Muscle of arm (tissue), 12 donors: ENCODE data around the gene SPNS3. TPM values are rescaled to one million over a fixed set of nuclear protein-coding genes. Genes with fewer than 3 reads are reported as not detected.

ENCODE experiments used
- DNase-seq: peaks from one replicate; pipeline ENCODE4 v3.0.0-alpha.2; 2013
- polyA plus RNA-seq, 12 donors: library from polyadenylated mRNA; unstranded; fragments of 120-200 nt; gene quantifications; one replicate each; pipeline ENCODE4 v1.2.1, GENCODE V29; 2013; ENCODE audit not compliant: insufficient read length in 12 of 12

Gene SPNS3
- polyA plus RNA-seq, 12 donors: 0.12 to 1.7 (median 0.41) TPM; not detected in 2

DNA sequence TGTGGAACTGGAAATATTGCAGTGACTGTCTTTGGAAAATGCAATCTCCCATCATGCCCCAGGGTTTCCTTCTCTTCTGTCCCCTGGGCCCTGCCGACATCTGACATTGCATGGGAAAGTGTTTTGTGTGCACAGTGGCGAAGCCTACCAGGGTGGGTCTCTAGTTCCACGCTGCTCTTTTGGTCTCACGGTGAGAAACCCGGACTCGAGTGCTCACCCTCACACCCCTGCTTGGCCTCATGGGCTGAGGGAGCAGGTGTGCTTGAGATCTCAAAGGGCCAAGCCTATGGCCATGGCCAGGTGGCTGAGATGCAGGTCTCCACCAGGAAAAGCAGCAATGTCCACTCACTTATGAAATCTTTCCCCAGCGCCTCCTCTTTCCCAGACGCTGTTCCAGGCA, 32.0 kb downstream of the SPNS3 start:
- no peak for DNase-seq

DNA sequence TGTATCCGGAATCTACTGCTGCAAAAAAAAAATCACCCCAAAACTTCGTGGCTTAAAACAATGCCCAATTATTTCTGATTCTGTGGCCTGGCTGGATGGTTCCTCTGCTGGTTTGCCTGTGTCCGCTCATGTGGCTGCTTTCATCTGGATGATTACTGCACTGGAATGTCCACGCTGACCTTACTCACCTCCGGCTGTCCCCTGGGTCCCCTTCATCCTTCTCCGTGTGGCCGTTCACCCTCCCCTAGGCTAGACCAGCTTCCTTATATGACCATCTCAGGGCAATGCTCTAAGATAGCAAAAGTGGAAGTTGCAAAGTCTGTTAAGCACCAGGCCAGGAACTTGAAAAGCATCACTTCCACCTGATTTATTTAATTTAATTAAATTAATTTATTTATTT, 33.5 kb downstream of the SPNS3 start:
- DNase-seq: no peak

DNA sequence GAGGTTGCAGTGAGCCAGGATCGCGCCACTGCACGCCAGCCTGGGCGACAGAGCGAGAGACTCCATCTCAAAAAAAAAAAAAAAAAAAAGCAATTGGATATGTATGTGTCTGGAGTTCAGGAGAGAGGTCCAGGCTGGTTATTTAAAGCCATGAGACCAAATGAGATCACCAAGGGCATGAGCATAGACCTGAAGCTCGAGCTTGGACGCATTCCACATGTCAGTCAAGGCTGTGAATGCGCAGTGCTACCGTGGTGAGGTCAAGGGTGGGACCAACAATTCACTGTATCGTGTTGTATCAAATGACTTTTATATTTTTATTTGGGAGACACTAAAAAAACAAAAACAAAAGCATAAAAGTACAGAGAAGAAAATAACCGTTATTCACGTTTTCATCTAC, 35.8 kb downstream of the SPNS3 start:
- no peak for DNase-seq

DNA sequence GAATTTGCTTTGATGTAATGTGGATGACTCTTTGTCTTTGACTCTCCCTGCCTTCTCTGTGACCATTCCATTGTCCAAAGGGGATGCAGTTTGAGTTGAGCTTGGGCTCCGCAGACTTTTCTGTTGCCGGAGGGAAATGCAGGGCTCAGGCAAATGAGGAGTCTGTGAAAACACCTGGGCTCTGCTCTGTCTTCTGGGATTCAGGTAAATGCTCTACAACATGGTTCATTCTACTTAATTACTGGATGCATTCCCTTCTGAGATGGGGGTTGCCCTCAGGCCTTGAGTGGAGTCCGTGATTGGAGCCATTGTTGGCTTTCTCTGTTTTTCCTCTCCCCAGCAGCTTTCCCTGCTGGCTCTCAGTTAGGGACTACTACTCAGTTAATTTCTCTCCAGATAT, 38.5 kb downstream of the SPNS3 start:
- no peak for DNase-seq

DNA sequence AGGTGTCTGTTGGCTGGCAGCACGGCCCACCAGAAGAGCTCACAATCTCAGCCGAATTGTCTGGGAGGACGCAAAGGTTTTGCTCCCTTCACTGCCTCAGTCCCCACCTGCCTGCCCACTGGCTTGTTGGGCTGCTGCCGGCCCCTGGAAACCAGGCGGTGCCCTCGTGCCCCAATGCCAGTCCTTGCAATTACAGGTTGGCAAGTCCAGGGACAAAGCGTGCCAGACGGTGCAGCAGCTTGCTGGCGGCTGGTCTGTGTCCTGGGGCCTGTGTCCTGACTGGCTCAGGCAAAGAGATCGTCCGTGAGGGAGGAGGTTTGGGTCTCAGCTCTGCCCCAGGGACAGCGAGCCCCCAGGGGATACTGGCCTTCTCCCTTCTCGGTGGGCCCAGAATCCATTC, 40.4 kb downstream of the SPNS3 start:
- no peak for DNase-seq

DNA sequence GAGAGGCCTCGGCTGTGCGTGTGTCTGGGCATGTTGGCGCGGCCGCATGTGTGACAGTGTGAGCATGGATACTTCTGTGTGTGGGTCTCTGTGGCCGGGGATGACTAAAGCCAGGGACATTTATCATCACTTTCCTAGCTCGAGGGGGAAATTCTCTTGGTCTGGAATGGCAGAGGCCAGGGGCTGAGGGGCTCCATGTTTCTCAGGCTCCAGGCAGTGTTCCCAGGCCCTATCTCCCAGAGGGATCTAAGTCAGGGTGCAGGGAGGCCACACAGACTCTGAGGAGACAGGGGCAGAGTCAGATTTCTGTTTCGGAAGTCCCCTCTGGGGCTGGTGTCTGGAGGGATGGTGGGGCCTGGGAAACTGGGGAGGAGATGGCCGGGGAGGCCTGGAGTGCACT, 41.3 kb downstream of the SPNS3 start:
- no peak for DNase-seq

DNA sequence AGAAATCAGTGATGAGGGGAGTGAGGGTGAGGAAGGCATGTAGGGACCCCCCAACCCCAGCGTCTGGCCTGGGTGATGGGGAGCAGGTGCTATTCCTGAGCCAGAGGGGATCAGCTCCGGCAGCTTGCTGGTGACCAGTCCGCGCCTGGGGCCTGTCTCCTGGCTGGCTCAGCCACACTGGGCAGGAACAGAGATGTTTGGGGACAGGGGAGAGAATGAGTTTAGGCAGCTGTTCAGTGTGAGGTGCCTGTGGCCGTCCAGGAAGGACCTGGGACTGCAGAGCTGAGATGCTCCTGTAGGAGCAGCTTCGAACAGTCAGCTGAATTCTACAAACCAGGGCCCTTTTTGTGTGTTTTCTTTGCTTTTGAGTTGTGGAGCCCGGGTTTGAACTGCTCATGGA, 41.7 kb downstream of the SPNS3 start:
- DNase-seq: no peak

DNA sequence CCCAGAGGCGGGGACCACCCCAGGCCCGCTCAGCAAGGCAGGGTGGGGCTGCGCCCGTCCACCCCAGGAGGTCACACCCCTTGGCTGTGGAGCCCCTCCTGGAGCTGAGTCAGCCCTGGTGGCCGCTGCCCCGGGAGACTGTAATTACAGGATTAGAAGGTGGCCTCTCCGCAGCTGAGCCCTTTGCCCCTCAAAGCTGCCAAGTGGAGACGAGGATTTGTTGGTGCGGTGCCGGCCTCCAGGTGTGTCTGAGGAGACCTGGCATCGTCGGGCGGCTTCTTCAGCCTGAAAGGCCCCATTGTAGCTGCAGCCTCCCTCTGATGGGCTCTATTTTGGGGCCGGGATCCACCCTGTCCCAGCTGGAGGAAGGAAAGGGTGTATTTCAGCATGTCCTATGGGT, 42.3 kb downstream of the SPNS3 start:
- DNase-seq: no peak

DNA sequence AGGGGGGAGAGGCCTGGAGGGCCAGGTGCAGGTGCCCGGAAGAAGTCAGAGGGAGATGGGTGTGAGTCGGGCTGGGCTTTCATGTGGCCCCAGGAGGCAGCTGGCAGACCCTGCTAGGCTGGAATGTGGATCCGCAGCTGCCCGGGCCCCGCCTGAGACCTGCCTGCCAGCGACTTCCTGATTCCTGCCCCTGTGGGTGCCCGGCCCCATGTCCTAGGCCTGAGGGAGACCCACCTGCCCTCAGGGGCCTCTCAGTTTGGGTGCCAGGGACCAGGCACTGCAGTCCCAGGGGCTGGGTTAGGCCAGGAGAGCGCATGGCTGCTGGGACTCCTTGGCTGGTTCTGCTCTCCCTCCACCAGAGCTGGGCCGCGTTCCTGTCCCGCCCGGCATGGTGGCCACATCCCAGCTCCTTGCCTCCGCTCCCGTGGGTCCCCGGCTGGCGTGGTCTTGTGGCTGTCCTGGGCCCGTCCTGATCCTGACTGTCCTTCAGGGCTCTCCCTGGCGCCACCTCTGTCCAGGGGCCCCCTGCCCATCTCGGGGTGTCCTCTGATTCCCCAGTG, 42.9 kb downstream of the SPNS3 start:
- DNase-seq: no peak

DNA sequence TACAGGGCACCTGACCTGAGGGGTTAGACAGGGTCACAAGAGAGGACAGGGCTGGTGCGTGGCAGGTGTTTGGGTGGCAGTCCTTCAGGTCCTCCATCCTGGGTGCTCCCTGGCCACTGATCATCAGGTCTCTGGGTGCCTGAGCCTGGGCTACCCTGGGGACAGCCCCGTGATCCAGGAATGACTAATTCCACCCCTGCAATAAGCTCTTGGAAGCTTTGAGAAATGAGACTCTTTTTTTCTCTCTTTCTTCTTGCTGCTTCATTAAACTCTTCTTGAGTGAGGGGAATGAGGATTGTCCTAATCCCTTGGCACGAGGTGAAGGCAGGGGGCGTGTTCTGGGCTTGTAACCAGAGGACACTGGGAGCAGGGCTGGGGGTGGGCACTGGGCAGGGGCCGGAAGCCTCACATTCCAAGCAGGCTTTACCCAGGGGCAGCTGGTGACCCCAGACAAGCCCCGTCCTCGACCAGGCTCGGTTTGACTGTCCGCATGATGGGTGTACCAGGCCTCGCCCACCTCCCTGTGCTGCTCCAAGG, 43.6 kb downstream of the SPNS3 start:
- no peak for DNase-seq

DNA sequence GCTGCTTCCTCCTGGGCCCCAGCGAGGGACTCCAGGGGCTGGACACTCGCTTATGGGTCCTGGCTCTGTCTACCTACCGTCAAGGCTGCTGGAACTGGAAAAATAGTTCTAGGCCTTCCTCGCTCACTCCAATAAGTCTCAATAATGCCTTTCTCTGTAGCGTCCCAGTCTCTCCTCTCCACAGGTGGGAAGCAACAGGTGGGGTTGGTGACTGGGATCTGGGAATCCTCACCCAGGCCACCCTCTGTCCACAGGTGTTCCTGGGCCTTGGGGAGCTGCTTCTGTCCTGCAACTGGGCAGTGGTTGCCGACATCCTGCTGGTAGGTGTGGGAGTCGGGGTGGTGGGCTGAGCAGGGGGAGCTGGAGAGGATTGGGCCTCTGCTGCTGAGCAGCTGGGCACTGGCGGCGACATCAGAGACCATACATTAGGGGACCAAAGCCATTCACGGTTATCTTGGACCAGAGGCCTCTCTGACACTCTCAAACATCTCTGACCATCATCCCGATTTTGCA, 44.6 kb downstream of the SPNS3 start:
- no peak for DNase-seq

DNA sequence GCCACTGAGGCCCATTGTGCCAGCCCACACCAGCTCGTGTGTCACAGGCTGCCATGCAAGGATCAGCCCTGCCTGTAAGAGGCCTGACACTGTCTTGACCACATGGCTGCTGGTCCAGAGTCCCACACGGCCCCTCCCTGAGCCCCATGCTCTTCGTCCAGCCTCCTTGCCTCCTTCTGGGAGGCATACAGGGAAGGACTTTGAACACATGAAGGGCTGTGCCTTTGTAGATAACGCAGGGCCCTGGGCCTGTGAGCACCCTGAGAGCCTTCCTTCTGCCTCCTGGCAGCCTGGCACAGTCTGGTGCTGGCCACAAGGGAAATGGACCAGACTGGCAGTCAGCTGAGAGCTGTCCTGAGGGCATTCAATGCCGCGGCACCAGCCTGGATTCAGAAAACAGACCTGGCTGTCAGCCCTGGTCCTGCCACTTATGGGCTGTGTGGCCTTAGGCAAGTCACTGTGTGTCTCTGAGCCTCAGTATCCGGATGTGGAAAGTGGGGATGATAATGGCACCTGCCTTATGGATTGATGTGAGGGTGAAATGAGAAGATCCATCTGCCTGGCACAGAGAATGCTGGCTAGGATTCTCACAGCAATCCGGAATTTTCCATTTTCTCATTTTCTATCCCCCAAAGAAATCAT, 45.7 kb downstream of the SPNS3 start:
- no peak for DNase-seq

DNA sequence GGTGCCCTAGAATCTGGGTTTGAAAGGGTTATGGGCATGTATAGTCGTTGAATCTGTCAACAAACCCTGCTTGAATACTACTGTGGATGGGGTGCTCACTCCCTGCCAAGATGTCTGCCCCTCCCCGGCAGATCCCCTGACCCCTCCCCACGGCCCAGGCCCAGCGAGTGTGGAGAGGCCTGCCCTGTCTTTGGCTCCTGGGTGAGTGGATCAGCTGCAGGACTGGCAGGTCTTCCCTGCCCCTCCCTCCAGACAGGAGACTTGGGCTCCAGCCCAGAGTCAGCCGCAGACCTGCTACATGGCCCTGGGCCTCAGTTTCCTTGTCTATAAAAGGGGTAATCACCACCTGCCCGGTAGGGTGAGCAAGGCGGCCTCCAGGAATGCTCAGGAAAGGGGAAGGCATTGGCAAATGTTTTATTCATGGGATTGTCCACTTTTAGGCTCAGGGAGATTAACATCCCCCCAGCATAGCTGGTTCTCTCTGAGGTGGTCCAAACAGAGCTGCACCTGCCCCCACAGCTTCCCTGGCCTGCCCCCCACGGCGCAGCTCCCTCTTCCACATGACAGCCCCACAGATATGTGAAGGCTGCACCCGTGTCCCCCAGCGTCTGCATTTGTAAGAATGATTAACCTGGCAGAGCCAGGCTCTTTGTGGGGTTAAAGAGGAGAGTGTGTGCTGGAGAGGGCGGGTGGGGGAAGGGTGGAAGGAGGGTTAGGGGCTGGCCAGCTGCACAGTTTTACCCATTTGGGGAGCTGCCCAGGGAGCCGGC, 46.4 kb downstream of the SPNS3 start:
- DNase-seq: no peak

DNA sequence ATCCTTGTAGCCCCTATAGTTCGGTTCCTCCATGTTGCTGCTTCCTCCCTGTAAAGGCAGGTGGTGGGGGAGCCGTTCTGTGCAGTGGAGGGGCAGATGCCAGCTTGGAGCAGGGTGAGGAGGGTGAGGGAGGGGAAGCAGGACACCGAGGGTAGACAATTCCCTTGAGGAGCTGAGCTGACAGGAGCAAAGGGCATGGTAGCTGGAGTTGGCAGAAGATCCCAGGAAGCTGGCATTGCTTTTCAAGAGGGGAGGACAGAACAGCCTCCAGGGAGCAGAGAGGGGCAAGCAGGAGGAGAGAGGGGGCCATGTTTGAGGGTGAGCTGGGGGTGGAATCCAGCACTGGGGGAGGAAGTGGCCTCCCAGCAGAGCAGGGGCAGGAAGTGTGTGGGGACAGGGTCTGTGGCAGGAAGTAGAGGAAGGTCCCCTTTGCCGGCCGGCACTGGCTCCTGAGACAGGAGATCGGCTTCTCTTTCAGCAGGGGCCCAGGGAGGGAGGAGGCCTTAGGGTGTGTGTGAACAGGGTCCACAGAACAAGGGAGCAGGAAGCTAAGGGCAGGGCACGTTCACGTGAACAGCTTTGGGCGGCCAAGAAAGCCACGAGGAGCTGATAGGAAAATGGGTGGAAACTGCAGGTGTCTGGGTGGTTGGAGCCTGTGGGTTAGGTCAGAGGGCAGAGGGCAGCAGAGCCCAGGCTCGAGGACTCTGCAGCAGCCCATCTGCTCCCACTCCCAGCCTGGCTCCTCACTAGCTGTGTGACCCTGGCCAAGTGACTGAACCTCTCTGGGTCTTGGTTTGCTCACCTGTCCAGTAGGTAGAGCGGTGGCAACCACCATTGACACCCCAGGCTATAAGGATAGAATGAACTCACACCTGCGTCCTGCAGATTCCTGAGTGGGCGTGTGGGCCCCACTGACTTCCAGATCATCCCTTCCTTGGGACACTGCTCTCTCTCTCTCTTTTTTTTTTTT, 47.5 kb downstream of the SPNS3 start:
- DNase-seq: no peak

DNA sequence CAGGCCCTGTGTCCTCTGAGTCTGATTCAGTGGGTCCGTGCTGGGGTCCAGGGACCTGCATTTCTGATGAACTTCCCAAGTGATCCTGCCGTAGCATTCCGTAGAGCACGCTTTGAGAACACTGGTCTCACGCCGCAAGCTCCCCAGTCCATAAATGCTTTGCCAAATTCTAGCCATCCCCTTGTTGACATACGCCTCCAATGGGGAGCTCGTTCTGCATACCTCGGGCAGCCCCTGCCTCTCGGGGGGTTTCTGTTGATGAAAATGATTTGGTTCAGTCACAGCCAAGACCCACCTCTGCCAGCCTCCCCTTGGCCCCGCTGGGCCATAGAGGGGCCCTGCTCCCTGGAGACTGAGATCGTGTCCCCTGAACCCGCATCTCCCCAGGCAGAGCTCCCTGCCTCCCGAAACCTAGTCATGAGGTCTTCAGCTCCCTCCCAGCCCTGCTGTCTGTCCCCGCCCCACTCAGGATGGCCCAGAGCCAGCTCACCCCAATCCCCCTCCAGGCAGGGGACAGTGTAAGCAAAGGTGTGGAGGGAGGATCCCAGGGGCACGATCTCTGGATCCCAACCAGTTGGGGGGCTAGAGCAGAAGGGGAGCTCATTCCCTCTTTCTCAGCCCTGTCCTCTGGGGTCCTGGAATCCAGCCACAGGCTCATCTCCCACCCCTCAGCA, 48.7 kb downstream of the SPNS3 start:
- DNase-seq: no peak

DNA sequence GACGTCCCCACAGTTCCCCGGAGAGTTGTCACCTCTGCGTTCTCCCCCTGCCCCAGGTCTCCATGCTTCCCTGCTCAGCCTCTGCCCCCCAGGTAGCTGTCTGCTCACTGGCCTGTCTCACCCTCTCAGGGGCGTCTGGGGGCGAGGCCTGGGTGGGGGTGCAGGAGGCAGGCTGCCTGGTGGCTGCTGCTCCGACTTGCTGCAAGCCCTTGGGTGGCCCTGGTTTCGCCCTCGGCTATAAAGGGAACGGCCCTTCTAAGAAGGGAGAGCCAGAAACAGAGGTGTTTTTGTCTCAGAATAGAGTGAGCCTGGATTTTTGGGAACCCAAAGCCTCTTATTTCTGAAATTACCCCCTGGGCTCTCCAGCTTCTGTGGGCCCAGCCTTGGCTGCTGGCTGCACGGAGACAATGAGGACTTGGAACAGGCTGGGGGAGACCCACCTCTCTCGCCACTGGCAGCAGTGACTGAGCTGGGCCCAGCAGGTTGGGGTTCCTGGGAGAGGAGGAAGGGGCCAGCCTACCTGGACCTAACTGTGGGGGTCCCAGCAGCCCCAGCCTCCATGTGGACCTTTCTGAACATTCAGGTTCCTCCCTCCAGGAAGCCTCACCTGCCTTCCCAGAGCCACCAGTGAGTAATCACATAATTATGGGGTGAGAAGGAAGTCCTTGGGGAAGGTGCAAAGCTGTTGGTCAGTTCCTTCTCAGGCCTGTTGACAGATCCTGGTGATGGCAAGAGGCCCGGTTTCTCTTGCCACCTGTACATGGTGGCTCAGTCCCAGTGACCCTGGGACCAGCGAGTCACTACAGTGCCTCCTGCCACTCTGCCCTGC, 49.5 kb downstream of the SPNS3 start:
- DNase-seq: no peak

DNA sequence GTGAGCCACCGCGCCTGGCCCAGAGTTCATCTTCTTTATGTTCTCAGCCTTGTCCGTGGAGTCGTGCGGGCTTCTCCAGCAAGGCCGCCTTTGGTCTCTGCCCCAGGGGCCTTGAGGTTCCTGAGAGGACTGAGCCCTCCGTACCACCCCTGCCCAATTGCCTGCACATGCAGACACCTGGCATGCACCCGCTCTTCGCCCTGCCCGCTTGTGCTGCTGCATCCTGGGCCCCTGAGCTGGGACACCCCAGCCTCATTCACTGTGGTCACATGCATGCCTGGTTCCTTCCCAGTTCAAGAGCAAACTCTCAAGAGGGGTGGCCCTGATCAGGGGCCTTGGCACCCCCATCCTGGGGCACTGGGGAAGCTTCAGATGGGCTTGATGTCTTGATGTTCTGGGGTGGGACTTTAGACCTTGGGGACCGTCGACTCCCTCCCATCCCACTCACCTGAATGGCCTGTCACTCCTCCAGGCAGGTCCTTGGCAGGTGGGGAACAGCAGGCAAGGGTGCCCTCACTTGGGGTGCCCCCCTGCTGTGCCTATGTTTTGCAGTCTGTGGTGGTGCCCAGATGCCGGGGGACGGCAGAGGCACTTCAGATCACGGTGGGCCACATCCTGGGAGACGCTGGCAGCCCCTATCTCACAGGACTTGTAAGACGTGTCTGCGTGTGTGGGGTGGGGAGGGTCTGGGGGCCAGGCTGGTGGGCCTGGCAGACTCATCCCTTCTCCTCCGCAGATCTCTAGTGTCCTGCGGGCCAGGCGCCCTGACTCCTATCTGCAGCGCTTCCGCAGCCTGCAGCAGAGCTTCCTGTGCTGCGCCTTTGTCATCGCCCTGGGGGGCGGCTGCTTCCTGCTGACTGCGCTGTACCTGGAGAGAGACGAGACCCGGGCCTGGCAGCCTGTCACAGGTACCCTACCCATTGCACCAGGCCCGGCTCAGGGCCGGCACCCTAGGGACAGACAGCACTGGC, 52.2 kb downstream of the SPNS3 start:
- no peak for DNase-seq

DNA sequence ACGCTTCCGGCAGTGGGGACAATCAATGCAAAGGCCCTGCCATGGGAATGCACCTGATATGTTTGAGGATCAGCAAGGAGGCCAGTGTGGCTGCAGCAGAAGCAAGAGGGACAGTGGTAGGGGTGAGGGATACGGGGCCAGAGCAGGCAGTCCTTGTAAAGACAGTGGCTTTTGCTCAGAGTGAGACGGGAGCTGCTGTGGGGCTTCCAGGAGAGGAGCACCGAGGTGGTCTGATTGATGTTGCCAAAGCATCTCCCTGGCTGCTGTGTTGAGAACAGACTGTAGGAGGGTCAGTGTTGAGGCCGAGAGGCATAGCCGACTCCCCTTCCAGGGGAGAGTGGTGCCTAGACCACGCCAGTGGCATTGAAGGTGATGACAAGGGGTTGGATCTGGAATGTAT, 53.6 kb downstream of the SPNS3 start:
- DNase-seq: no peak
